Measurements from ENCODE around the gene YPEL2.
"Not testable (repeated sequence)": the region's sequence is repeated elsewhere in the genome, so short reads cannot be mapped to it uniquely, and the experiment has no call there.

The YPEL2 gene

DNA sequence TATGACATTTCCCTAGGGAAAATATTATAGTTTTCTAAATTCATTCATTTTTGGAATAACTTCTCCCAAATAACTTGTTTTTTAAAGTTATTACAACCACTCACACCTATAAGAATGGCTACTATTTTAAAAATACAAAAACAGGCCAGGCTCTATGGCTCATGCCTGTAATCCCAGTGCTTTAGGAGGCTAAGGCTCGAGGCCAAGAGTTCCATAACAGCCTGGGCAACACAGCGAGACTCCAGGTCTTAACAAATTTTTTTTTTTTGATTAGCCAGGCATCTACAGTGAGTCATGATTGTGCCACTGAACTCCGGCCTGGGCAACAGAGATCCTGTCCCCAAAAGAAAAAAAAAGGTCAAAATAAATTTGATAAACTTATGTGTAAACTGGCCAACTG is 43.6 kb upstream of the YPEL2 start:
- no peak overlapping the region for H3K4me2 ChIP-seq (ENCODE audit: insufficient read depth, low read length)
- no peak for ATAC-seq (ENCODE audit: insufficient read depth, low read depth)
- no peak overlapping the region for H2AFZ ChIP-seq (ENCODE audit: low read depth, low read length)
- no peak for DNase-seq
- no peak for TF ChIP-seq EZH2 (IDR thresholded peaks at IDR 0.05; ENCODE audit: borderline replicate concordance, low read depth, low read length, severe bottlenecking)
- TF ChIP-seq, protein P1, sequence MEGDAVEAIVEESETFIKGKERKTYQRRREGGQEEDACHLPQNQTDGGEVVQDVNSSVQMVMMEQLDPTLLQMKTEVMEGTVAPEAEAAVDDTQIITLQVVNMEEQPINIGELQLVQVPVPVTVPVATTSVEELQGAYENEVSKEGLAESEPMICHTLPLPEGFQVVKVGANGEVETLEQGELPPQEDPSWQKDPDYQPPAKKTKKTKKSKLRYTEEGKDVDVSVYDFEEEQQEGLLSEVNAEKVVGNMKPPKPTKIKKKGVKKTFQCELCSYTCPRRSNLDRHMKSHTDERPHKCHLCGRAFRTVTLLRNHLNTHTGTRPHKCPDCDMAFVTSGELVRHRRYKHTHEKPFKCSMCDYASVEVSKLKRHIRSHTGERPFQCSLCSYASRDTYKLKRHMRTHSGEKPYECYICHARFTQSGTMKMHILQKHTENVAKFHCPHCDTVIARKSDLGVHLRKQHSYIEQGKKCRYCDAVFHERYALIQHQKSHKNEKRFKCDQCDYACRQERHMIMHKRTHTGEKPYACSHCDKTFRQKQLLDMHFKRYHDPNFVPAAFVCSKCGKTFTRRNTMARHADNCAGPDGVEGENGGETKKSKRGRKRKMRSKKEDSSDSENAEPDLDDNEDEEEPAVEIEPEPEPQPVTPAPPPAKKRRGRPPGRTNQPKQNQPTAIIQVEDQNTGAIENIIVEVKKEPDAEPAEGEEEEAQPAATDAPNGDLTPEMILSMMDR (IDR thresholded peaks at IDR 0.05; ENCODE audit: borderline replicate concordance, extremely low read depth, low read length, poor library complexity, severe bottlenecking): no peak
- H3K36me3 ChIP-seq (ENCODE audit: insufficient read depth, low read length): no peaks in the 10 kb centered on the region
- H3K79me2 ChIP-seq (ENCODE audit: insufficient read depth, low read length): no peaks in the 10 kb centered on the region
- no peaks in the 10 kb centered on the region for H3K9me3 ChIP-seq (ENCODE audit: insufficient read depth, low read length, severe bottlenecking)
- H4K20me1 ChIP-seq (ENCODE audit: insufficient read depth, low read length): no peaks in the 10 kb centered on the region
- no peak overlapping the region for H3K4me3 ChIP-seq (ENCODE audit: low read depth in 1 of 2, low read length in 2 of 2)
- peaks cover 8% of the 10 kb centered on the region; the same call in 1 of the 2 replicates for H3K4me1 ChIP-seq (ENCODE audit: insufficient read depth, low read length)
- no peak overlapping the region for H3K27ac ChIP-seq (ENCODE audit: low read length)
- H3K27me3 ChIP-seq (ENCODE audit: insufficient read depth, low read length, poor library complexity): no peaks in the 10 kb centered on the region
- H3K9ac ChIP-seq (ENCODE audit: low read depth, low read length): no peak overlapping the region

- Histone ChIP-seq H3K9ac (ENCODE audit: low read depth, low read length) (no peak overlapping the region), H3K27me3 (ENCODE audit: insufficient read depth, low read length, poor library complexity) (no peaks in the 10 kb centered on the region), H3K79me2 (ENCODE audit: insufficient read depth, low read length) (no peaks in the 10 kb centered on the region), H3K9me3 (ENCODE audit: insufficient read depth, low read length, severe bottlenecking) (no peaks in the 10 kb centered on the region), H3K36me3 (ENCODE audit: insufficient read depth, low read length) (no peaks in the 10 kb centered on the region), H4K20me1 (ENCODE audit: insufficient read depth, low read length) (no peaks in the 10 kb centered on the region), H2AFZ (ENCODE audit: low read depth, low read length) (no peak overlapping the region), H3K4me2 (ENCODE audit: insufficient read depth, low read length) (no peak overlapping the region), H3K4me1 (ENCODE audit: insufficient read depth, low read length) (peaks cover 8% of the 10 kb centered on the region; the same call in 1 of the 2 replicates), H3K4me3 (ENCODE audit: low read depth in 1 of 2, low read length in 2 of 2) (no peak overlapping the region), H3K27ac (ENCODE audit: low read length) (no peak overlapping the region)
- DNase-seq (no peak), ATAC-seq (ENCODE audit: insufficient read depth, low read depth) (no peak)
- TF ChIP-seq EZH2 (IDR thresholded peaks at IDR 0.05; ENCODE audit: borderline replicate concordance, low read depth, low read length, severe bottlenecking): no peak
- TF ChIP-seq, protein P1 (IDR thresholded peaks at IDR 0.05; ENCODE audit: borderline replicate concordance, extremely low read depth, low read length, poor library complexity, severe bottlenecking): no peak
Observed at GRCh38 chr17:59289981-59290301, 41.5 kb upstream of the YPEL2 start.

GRCh38 chr17:59290302-59290998 is 41.0 kb upstream of the YPEL2 start:
- H3K4me2 ChIP-seq (ENCODE audit: insufficient read depth, low read length); DNase-seq; H3K79me2 ChIP-seq (ENCODE audit: insufficient read depth, low read length); H2AFZ ChIP-seq (ENCODE audit: low read depth, low read length); H3K4me3 ChIP-seq (ENCODE audit: low read depth in 1 of 2, low read length in 2 of 2); H3K4me1 ChIP-seq (ENCODE audit: insufficient read depth, low read length); H3K9ac ChIP-seq (ENCODE audit: low read depth, low read length); H4K20me1 ChIP-seq (ENCODE audit: insufficient read depth, low read length); H3K9me3 ChIP-seq (ENCODE audit: insufficient read depth, low read length, severe bottlenecking); H3K27me3 ChIP-seq (ENCODE audit: insufficient read depth, low read length, poor library complexity); H3K27ac ChIP-seq (ENCODE audit: low read length); ATAC-seq (ENCODE audit: insufficient read depth, low read depth); H3K36me3 ChIP-seq (ENCODE audit: insufficient read depth, low read length): not testable (repeated sequence)

GRCh38 chr17:59292174-59292523 is 39.3 kb upstream of the YPEL2 start:
- Histone ChIP-seq H3K27ac (ENCODE audit: low read length) (no peak overlapping the region), H2AFZ (ENCODE audit: low read depth, low read length) (no peak overlapping the region), H3K4me1 (ENCODE audit: insufficient read depth, low read length) (peaks cover 8% of the 10 kb centered on the region; the same call in 1 of the 2 replicates), H3K27me3 (ENCODE audit: insufficient read depth, low read length, poor library complexity) (no peaks in the 10 kb centered on the region), H4K20me1 (ENCODE audit: insufficient read depth, low read length) (no peaks in the 10 kb centered on the region), H3K9me3 (ENCODE audit: insufficient read depth, low read length, severe bottlenecking) (no peaks in the 10 kb centered on the region), H3K4me3 (ENCODE audit: low read depth in 1 of 2, low read length in 2 of 2) (no peak overlapping the region), H3K79me2 (ENCODE audit: insufficient read depth, low read length) (no peaks in the 10 kb centered on the region), H3K9ac (ENCODE audit: low read depth, low read length) (no peak overlapping the region), H3K36me3 (ENCODE audit: insufficient read depth, low read length) (no peaks in the 10 kb centered on the region), H3K4me2 (ENCODE audit: insufficient read depth, low read length) (no peak overlapping the region)
- DNase-seq (no peak), ATAC-seq (ENCODE audit: insufficient read depth, low read depth) (no peak)
- no peak for TF ChIP-seq EZH2 (IDR thresholded peaks at IDR 0.05; ENCODE audit: borderline replicate concordance, low read depth, low read length, severe bottlenecking)
- TF ChIP-seq, protein P1 (IDR thresholded peaks at IDR 0.05; ENCODE audit: borderline replicate concordance, extremely low read depth, low read length, poor library complexity, severe bottlenecking): no peak

Measured in DND-41 (cell line).